Hematopoietic multipotent progenitor cell treated with erythropoietin and hydrocortisone succinate and interleukin-3 and kit ligand, for 8 days (in vitro differentiated cells): ENCODE results near the gene TMED1.
A peak's percentile ranks its signal among the peaks of the same experiment; 100 is the strongest.
"Not testable (repeated sequence)": the region's sequence is repeated elsewhere in the genome, so short reads cannot be mapped to it uniquely, and the experiment has no call there.

Source experiments
- DNase-seq: peaks from one replicate; pipeline ENCODE4 v3.0.0-alpha.2; 2015

Gene TMED1

DNA sequence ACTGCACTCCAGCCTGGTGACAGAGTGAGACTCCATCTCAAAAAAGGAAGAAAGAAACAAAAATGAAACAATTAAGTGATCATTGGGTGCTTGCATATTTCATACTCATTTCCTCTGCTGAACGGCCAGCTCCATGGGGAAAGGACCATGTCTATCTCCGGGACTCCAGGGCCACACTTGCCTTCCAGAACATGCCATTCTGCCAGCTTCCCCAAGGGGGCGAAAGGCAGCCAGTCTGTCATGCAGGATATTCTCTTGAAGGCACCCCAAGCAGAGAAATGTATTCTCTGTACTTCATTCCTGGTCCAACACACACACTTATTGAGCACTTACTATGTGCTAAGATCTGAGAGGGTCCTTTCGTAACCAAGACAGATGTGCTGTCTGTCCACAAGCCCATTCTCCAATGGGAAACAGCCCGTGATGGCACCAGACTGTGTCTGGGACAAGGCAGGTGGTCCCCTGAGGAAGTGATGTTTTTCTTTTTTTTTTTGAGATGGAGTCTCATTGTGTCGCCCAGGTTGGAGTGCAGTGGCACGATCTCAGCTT is 25.2 kb upstream of the TMED1 start:
- DNase-seq: peak; percentile 67

DNA sequence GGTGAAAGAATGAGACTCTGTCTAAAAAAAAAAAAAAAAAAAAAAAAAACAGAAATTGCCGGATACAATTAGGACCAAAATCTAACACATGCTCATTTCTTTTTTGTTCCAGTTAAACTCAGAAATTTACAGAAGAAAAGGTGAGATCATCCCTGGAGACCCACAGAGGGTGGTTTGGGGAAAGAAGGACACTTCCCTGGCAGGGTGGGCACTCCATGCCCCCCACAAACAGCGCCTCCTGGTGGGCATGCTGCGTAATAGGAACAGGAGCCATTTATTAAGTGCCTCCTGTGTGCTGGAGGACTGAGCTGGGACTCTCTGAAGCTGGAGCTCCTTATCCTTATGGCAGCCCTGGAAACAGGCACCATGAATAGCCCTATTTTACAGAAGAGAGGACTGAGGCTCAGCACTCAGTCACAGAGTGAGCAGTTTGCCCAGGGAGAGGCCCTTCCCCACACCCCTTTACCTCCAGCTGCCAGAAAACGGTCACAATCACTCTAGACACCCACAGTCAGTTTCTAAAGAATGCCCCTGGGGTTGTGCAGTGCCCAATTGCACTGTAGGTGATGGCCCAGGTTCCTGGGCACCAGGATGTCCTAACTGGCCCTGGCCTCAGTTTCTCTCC is 22.3 kb upstream of the TMED1 start:
- peak; percentile 61 for DNase-seq

DNA sequence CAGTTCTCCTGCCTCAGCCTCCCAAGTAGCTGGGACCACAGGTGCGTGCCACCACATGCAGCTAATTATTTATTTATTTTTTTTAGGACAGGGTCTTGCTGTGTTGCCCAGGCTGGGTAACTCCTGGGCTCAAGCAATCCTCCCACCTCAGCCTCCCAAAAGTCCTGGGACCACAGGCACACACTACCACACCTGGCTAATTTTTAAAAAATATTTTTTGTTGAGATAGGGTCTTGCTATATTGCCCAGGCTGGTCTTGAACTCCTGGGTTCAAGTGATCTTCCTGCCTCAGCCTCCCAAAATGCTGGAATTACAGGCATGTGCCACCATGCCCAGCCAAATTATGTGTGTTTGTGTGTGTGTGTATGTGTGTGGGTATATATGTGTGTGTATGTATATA is 20.9 kb upstream of the TMED1 start:
- DNase-seq: not testable (repeated sequence)

DNA sequence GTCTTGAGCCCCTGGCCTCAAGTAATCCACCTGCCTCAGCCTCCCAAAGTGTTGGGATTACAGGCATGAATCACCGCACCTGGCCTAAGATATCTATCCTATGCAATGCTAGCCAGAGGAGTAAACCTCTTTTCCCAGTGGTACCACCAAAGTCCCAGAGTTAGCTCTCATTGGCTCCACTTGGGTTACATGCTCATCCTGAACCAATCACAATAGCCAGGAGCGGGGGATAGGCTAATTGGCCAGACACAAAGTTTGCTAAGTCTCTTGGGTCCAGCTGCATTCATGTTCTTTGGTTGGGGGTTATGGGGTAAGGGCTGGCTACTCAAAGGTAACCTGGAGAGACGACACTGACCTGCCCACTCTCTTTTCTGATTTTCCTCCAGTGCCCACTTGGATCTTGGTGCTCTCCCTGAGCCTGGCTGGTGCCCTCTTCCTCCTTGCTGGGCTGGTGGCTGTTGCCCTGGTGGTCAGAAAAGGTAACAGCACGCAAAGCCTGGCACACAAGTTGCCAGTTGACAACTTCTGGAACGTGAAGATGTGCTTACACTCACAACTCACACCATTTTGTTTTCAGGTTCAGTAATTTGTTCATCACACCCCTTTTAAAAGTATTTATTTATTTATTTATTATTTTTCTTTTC is 20.0 kb upstream of the TMED1 start:
- DNase-seq: peak; percentile 62

DNA sequence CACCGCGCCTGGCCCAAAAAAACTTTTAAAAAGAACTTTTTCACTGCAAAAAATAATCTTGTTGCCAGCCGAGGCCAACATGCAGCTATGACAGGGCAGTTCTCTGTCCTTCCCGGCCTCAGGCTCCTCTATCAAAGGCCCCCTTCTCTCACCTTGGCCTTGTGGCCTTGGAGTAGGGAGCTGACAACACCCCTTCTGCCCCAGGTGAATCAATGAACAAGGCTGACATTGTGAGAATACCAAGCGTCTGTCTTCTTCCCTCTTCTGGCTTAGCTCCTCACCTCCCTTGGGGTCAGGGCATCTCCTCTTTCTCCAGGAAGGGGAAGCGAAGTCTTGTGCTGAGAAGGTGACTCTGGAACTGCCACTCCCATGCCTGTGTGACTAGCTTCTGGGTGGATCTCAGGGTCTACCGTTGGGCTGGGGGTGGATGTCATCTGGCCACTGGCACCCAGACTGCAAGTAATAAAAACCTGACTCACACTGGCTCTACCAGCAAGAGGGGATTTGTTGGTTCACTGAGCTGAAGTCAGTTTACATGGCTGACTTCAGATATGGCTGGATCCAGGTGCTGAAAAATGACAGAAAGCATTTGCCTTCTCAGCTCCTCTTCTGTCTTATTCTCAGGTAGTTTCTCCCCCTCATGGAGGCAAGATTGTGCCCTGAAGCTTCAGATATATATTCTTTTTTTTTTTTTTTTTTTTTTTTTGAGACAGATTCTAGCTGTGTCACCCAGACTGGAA is 18.5 kb upstream of the TMED1 start:
- DNase-seq: no peak

DNA sequence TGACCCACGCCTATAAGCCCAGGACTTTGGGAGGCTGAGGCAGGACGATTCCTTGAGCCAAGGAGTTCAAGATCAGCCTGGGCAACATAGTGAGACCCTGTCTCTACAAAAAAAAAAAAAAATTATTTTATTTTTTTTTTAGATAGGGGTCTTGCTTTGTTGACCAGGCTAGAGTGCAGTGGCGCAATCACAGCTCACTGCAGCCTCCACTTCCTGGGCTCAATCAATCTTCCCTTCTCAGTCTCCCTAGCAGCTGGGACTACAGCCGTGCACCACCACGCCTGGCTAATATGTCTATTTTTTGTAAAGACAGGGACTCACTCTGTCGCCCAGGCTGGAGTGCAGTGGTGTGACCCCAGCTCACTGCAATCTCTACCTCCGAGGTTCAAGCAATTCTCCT is 16.9 kb upstream of the TMED1 start:
- no peak for DNase-seq

DNA sequence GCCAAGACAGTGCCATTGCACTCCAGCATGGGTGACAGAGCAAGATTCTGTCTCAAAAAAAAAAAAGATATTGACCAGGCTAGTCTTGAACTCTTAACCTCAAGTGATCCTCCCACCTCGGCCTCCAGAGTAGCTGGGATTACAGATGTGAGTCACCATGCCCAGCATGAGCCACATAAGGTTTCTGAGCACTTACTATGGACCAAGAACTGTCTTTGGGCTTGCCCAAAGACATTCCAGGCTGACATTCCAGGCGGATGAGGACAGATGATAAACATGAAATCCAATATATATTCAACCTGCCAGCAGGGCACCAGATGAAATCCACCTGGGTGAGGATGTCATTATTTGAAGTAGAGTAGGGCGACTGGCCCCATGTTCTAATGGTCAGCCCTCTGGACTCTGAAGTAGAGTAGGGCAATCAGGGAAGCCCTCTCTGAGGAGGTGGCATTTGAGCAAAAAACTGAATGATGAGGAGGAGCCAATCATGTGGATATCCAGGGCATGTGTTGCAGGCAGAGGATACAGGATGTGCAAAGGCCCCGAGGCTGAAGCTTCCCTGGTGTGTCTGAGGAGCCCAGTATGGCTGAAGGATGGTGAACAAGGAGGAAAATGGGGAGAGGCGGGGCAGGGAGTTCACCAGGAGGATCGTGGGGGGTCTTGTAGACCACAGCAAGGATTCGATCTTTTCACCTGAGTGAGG is 16.2 kb upstream of the TMED1 start:
- DNase-seq: no peak

DNA sequence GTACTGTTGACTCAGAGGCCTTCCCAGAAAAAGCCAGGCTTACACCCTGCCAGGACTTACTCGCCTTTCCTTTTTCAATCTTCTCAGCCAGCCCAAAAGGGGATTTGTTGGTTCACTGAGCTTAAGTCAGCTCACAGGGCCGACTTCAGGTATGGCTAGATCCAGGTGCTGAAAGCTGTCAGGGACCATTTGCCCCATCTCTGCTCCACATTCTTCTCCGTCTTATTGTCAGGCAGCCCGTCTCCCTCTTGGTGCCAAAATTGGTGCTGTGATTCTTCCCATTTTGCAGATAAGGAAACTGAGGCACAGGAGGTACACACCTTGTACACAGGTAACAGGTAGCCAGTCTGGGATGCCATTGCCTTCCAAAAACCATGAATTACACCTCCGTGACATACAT is 14.6 kb upstream of the TMED1 start:
- DNase-seq: no peak

DNA sequence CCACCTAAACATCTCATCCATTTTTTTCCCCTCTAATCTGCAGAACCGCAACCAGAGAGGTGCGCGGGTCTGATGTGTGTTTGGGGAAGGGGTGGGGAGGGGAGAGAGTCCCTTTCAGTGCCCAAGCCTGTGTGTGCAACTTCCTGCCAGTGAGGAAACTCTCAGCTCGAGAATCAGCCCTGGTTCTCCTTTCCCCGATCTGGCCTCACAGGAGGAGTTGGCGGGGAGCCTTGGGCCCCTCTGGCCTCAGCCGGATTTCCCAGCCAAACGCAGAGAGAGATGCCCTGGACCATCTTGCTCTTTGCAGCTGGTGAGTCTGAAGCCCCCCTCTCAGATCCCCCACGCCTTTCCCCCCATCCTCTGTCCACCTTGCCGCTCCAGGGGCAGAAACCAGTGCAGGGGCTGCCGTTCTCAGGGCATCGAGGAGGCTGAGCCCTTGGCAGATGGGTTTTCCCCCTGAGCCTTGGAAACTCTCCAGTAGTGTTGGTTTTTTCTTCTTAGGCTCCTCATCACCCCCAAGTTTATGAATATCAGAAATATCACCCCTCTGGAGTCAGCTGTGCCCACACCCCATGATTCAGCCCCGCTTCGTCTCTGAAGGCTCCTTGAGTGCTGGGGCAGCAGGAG is 12.3 kb upstream of the TMED1 start, which contains the start of gene C19orf38:
Gene C19orf38 (plus strand): TSS at position 186 of the 627 bp plus-strand sequence. CDS start 94 bp downstream, at position 280.
- DNase-seq: no peak

DNA sequence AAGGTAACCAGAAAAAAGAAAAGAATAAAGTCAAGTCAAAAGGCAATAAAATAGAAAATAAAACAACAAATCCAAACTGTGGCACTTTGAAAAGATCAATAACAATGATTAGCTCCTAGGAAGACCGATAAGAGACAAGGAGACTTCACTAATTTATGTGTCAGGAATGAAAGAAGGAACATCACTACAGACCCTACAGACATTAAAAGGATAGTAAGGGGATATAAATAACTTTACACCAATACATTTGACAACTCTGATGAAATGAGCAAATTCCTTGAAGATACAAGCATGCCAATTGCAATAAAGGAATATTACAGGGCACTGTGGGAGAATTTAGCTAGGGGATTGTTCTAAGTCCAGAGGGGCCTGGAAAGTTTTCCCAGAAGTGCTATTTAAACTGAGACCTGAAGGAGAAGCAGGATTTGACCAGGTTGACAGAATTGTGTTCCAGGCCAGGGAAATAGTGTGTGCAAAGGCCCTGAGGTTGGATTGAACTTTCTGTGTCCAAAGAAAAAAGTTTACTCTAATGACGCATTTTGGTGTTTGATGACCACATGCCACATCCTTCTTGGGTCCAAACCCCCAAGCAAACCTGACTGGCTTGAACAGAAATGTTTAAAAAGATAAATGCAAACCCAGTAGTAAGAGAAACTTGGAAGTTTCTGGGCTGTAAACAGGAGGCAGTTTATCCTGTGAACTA is 10.6 kb upstream of the TMED1 start:
- no peak for DNase-seq

DNA sequence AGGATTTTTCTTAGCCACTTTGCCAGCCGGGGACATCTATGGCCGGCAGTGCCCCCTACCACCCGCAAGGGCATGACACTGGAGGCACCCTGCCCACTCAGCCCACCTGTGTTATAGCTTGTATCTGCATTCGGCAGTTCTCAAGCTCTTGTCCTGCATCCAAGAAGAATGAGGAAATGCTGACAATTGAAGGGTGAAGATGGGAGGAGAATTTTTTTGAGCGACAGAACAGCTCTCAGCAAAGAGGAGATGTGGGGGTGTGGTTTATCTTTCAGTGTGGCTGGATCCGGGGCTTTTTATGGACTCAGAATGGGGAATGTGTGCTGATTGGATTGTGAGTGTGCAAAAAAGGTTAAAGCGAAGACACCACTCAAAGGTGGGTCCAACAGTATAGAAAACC is 6.8 kb upstream of the TMED1 start:
- no peak for DNase-seq

DNA sequence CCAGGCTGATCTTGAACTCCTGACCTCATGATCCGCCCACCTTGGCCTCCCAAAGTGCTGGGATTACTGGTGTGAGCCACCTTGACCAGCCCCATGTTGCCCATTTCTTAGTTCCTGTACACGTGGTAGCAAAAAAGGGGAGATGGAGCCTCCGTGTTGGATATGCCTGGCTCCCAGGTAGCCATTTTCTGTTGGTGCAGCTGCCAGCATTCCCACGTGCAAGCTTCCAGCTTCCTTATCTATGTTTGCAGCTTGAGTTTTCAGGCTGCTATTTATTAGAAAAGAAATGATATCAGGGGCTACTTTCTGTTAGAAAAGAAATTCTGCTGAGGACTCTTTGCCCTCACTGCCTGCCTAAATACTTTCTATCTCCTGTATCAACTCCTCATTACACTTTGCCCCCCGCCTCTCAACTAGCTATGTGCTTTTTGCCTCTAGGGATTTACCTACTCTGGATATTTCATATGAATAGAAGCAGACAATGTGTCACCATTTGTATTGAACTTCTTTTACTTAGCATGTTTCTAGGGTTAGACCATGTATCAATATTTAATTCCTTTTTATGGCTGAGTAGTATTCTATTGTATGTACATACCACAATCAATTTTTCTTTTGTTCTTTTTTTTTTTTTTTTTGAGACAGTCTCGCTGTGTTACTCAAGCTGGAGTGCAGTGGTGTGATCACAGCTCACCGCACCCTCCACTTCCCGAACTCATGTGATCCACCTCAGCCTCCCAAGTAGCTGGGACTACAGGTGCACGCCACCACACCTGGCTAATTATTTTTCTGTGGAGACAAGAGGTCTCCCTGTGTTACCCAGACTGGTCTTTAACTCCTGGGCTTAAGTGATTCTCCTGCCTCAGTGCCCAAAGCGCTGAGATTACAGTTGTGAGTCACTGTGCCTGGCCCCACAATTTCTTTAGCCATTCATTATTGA is 3.4 kb upstream of the TMED1 start:
- peak; percentile 95 for DNase-seq

DNA sequence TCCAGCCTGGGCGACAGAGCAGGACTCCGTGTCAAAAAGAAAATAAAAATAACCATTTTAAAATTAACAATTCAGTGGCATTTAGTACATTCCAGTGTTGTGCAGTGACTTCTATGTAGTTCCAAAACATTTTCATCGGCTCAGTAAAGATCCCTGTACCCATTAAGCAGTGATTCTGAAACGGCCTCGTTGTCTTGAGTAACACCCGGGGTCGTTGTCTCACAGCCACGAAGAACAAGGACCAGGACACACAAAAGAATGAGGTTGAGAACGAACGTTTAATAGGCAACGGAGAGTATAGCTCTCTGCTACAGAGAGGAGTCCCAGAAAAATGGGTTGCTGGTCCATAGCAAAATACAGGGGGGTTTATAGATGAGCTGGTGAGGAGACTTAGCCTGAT is 2.4 kb upstream of the TMED1 start:
- DNase-seq: peak; percentile 22

DNA sequence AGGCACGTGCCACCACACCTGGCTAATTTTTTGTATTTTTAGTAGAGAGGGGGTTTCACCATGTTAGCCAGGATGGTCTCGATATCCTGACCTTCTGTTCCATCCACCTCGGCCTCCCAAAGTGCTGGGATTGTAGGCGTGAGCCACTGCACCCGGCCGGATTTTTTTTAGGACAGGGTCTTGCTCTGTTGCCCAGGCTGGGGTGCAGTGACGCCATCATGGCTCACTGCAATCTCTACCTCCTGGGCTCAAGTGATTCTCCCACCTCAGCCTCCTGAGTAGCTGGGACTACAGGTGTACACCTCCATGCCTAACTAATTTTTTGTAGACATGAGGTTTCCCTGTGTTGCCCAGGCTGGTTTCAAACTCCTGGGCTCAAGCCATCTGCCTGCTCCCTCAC is 1.6 kb upstream of the TMED1 start:
- not testable (repeated sequence) for DNase-seq

DNA sequence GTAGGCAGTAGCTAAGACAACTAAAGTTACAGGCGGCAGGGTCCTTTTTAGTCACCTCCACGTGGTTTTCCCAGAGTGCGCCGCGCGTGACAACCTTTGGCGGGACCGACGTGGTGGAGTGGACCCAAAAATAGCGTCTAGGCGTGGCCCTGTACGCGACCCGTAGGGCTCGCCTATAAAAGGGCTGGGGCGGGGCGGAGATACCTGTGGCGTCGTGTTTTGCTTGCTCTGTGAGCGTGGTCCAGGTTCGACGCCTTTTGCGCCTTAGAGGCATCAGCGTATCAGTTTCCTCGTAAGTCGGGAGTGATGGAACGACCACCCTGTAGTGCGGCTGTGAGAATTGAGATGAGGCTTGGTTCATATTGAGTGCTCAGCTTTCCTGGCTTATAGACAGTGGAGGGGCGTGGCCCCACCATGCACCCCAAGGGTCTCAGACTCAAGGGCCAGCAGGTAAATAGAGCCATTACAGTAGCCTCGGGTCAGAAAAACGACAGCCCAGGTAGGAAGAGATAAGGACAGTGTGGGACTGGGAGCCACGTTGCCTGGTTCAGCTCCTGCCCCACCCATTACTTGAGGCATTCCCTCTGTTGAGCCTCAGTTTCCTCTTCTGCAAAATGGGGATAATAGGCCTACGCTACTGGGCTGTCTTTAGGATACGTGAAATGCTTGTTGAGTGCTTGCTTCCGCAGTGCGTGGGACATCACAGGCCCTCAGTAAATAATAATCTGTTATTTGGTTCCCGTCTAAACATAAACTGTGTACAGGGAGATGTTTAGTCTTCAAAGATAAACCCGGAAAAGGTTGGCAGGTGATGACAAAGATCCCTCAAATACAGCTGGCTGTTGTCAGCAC is 693 bp upstream of the TMED1 start:
- peak; percentile 93 for DNase-seq

DNA sequence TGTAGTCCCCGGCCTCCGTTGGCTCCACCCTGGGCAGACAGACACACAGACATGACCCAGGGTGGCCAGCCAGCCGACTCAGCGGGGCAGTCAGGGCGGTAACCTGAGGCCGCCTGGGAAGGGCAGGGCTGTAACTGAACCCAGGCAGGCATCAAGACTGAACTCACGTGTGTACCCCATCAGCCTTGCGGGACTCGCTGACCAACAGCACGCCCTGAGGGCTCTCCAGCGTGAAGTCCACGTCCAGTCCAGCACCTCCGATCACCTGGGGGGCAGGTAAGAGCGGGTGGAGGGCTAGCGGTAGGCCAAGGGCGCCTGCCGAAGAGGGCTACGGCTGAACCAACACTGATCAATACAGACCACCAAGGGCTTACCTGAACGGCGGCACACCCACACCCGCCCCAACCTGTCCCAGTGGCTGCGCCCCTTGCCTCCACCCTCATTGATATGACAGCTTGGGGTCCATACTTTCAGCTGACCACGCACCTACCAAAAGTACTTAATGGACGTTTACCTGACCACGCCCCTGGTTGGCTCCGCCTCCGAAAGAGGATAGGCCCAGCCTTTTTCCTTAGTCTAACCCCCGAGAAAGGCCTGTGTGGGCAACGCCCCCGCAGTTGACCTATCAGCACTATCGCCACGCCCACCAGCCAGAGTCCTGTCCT is 791 bp downstream of the TMED1 start:
- no peak for DNase-seq

DNA sequence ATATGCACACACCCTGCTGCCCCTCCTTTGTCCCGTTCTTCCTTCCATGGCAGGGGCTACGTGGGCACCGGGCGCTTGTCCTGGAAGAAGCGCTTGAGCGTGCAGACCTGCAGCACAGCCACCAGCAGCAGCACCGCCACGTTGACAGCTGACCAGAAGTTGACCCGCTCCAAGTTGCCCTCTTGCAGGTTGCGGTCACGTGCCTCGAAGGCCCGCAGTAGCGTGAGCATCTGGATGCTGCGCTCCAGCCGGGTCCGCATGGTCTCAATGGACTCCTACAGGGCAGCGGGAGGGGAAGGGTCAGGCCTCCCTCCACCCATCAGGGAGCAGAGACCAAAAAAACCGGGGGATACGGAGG is 3.1 kb downstream of the TMED1 start:
- no peak for DNase-seq

DNA sequence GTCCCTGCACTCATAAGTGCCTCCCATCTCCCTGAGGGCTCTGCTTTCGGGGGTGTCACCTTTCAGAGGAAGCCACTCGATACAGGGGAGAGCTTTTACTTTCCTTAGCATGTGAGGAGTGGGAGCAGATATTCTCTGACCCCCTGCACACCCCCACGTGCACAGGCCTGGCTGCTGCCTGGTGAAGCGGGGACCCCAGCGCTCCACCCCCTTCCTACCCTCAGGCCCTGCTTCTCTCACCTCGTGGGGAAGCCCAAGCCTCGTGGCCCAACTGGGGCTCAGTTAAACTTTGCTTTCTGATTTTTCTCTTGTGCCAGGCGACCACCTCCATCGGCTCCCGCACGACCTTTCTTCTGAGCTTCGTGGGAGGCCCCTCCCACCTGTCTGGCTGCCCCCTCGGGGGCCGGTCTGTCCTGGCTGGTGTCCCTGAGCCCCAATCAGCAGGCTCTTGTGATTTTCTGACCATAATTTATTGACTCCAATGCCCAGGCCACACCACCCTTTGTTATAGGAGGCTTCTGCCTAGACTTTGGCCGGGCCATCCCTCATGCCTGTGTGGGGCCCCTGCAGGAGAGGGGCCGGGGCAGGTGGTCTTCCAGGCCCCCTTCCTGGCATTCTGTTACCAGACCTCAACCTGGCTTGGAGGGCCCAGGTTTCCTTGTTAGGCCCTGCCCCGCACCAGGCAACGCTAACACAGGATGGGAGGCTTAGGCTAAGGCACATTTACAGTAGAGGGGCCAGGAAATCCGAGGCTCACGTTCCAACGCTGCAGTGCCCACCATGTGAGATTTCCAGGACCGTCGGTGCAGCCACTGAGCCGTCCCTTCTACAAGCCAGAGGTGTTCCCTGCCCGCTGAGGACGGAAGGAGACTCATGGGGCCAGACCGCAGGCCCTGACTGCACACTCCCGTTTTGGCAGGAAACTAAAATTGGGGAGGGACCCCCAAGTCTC is 3.7 kb downstream of the TMED1 start:
- DNase-seq: no peak
